NCI-H2227 treated with DMSO at 0.1 percent for 48 hours (cell line): Measurements from ENCODE around the gene NINL.
"Not testable (repeated sequence)": the region's sequence is repeated elsewhere in the genome, so short reads cannot be mapped to it uniquely, and the experiment has no call there.

Experiments
- DNase-seq: peaks from one replicate; lab custom pipeline; 2025; lab: John Stamatoyannopoulos, UW

Gene NINL

GRCh38 chr20:25552977-25553376 is 32.4 kb downstream of the NINL start:
- no peak for DNase-seq

GRCh38 chr20:25551413-25552215 is 33.7 kb downstream of the NINL start:
- no peak for DNase-seq

GRCh38 chr20:25550645-25551337 is 34.5 kb downstream of the NINL start:
- not testable (repeated sequence) for DNase-seq

GRCh38 chr20:25549843-25550477 is 35.4 kb downstream of the NINL start:
- DNase-seq = no peak

GRCh38 chr20:25549172-25549773 is 36.1 kb downstream of the NINL start:
- no peak for DNase-seq

GRCh38 chr20:25548613-25549086 is 36.7 kb downstream of the NINL start:
- no peak for DNase-seq

- DNase-seq = no peak
Measured at GRCh38 chr20:25547999-25548398, 37.3 kb downstream of the NINL start.

GRCh38 chr20:25547063-25547462 is 38.3 kb downstream of the NINL start:
- no peak for DNase-seq

GRCh38 chr20:25546048-25546447 is 39.3 kb downstream of the NINL start:
- no peak for DNase-seq

GRCh38 chr20:25545171-25545570 is 40.2 kb downstream of the NINL start:
- no peak for DNase-seq

GRCh38 chr20:25544734-25545133 is 40.6 kb downstream of the NINL start:
- DNase-seq = no peak

- no peak for DNase-seq
Measured at GRCh38 chr20:25544311-25544710, 41.0 kb downstream of the NINL start.

- DNase-seq = no peak
Measured at GRCh38 chr20:25543068-25543467, 42.3 kb downstream of the NINL start.

GRCh38 chr20:25541676-25542075 is 43.7 kb downstream of the NINL start:
- DNase-seq = no peak

GRCh38 chr20:25539742-25540672 is 45.3 kb downstream of the NINL start:
- DNase-seq = no peak

- DNase-seq = no peak
Measured at GRCh38 chr20:25538838-25539665, 46.3 kb downstream of the NINL start.

GRCh38 chr20:25537890-25538289 is 47.4 kb downstream of the NINL start:
- no peak for DNase-seq

GRCh38 chr20:25535762-25536161 is 49.6 kb downstream of the NINL start:
- no peak for DNase-seq

- DNase-seq = no peak
Measured at GRCh38 chr20:25534845-25535244, 50.5 kb downstream of the NINL start.

- no peak for DNase-seq
Measured at GRCh38 chr20:25533920-25534700, 51.2 kb downstream of the NINL start.
